ENCODE data around the gene R3HCC1L. TPM values are rescaled to one million over a fixed set of nuclear protein-coding genes. Genes with fewer than 3 reads are reported as not detected.

R3HCC1L gene
- polyA plus RNA-seq, 2 of the 4 experiments (the other 2 are of a cell fraction): 11.0 to 15.2 TPM

DNA sequence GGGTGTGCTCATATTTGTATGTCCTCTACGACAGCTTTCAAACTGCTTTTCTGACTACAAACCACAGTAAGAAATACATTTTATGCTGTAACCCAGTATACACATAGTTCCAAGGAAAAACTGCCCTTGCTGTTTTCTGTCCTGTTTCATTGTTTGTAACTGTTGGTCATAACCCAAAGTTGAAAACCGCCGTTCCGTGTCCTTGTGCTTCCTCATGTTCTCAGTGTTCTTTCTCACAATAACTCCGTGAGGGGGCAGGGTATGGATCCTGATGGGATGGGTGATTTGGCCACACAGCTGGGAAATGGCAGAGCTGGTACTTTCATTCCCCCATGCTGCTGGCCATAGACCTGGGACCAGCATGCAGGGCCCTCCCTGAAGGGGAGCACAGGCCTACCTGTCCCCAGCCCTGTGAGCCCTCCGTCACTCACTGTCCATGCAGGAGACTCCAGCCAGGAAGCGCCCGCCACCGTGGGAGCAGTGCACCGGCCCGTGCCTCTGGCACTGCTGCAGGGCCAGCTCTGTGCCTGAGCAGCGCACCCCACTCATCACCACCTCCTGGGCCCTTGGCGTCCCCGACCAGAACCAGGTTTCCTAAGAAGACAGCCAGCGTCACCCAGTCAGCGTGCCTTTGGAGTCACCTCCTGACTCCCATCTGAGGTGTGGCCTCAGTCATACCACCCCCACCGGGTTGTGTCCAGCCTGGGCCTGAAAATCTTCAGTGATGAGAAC, 120.9 kb downstream of the R3HCC1L start:
- Histone ChIP-seq H3K4me3 (no peak overlapping the region), H3K27ac (no peak overlapping the region), H3K4me2 (no peak overlapping the region), H3K9me3 (no peaks in the 10 kb centered on the region), H3K4me1 (peaks cover 4% of the 10 kb centered on the region; the same call in 2 of the 3 replicates)
- DNase-seq (ENCODE audit: low read depth in 1 of 2, low spot score in 1 of 2) (no peak), ATAC-seq (no peak), FAIRE-seq (no peak)
- ChIA-PET CTCF (interaction anchor here (1.0 to 5.0 kb wide), 3 partner anchors 8 to 55 kb away, joined by 8 to 16 read pairs (median 9); no protein-coding TSS in a partner anchor), POLR2A (no interaction called here)
- no peak for TF ChIP-seq EHF (CRISPR knock-in tag; IDR thresholded peaks at IDR 0.05)
- no peak for TF ChIP-seq EHMT2 (IDR thresholded peaks at IDR 0.05; ENCODE audit: low read depth)
- no peak for TF ChIP-seq CBX8 (IDR thresholded peaks at IDR 0.05)
- TF ChIP-seq BCL3 (IDR thresholded peaks at IDR 0.05): no peak
- TF ChIP-seq, protein P1, sequence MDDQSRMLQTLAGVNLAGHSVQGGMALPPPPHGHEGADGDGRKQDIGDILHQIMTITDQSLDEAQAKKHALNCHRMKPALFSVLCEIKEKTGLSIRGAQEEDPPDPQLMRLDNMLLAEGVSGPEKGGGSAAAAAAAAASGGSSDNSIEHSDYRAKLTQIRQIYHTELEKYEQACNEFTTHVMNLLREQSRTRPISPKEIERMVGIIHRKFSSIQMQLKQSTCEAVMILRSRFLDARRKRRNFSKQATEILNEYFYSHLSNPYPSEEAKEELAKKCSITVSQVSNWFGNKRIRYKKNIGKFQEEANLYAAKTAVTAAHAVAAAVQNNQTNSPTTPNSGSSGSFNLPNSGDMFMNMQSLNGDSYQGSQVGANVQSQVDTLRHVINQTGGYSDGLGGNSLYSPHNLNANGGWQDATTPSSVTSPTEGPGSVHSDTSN (IDR thresholded peaks at IDR 0.05): no peak
- no peak for TF ChIP-seq MYC (IDR thresholded peaks at IDR 0.05; ENCODE audit: borderline replicate concordance, low read length)
- TF ChIP-seq, protein P2, sequence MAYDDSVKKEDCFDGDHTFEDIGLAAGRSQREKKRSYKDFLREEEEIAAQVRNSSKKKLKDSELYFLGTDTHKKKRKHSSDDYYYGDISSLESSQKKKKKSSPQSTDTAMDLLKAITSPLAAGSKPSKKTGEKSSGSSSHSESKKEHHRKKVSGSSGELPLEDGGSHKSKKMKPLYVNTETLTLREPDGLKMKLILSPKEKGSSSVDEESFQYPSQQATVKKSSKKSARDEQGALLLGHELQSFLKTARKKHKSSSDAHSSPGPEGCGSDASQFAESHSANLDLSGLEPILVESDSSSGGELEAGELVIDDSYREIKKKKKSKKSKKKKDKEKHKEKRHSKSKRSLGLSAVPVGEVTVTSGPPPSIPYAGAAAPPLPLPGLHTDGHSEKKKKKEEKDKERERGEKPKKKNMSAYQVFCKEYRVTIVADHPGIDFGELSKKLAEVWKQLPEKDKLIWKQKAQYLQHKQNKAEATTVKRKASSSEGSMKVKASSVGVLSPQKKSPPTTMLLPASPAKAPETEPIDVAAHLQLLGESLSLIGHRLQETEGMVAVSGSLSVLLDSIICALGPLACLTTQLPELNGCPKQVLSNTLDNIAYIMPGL (CRISPR knock-in tag; IDR thresholded peaks at IDR 0.05; ENCODE audit: borderline replicate concordance): no peak
- no peak for TF ChIP-seq HEYL (CRISPR knock-in tag; IDR thresholded peaks at IDR 0.05)
- no peak for TF ChIP-seq KDM1A (IDR thresholded peaks at IDR 0.05; ENCODE audit: low read depth)
- 98% methylated on average over 5 of the region's 17 CpGs for WGBS (ENCODE audit: missing lambda C conversion rate)

- WGBS (ENCODE audit: missing lambda C conversion rate): 86% methylated on average over 9 of the region's 11 CpGs
- Histone ChIP-seq H3K4me3 (no peak overlapping the region), H3K9me3 (no peaks in the 10 kb centered on the region), H3K4me2 (no peak overlapping the region), H3K4me1 (peaks cover 6% of the 10 kb centered on the region; the same call in 2 of the 3 replicates), H3K27ac (no peak overlapping the region)
- FAIRE-seq (no peak), DNase-seq (ENCODE audit: low read depth in 1 of 2, low spot score in 1 of 2) (no peak), ATAC-seq (no peak)
- ChIA-PET POLR2A (no interaction called here), CTCF (interaction anchor here (1.2 to 2.9 kb wide), 2 partner anchors 10 to 53 kb away, joined by 3 to 10 read pairs; no protein-coding TSS in a partner anchor)
- TF ChIP-seq HES2 (IDR thresholded peaks at IDR 0.05): no peak
- TF ChIP-seq EHF (CRISPR knock-in tag; IDR thresholded peaks at IDR 0.05): no peak
- no peak for TF ChIP-seq NFE2L2 (conservative IDR thresholded peaks at IDR 0.05; ENCODE audit: low read length)
- TF ChIP-seq FOXS1 (CRISPR knock-in tag; IDR thresholded peaks at IDR 0.05): no peak
- TF ChIP-seq HOXB5 (CRISPR knock-in tag; IDR thresholded peaks at IDR 0.05): no peak
- TF ChIP-seq, protein P3, sequence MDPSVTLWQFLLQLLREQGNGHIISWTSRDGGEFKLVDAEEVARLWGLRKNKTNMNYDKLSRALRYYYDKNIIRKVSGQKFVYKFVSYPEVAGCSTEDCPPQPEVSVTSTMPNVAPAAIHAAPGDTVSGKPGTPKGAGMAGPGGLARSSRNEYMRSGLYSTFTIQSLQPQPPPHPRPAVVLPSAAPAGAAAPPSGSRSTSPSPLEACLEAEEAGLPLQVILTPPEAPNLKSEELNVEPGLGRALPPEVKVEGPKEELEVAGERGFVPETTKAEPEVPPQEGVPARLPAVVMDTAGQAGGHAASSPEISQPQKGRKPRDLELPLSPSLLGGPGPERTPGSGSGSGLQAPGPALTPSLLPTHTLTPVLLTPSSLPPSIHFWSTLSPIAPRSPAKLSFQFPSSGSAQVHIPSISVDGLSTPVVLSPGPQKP (IDR thresholded peaks at IDR 0.05; ENCODE audit: low read depth, low read length): no peak
- TF ChIP-seq RARB (CRISPR knock-in tag; IDR thresholded peaks at IDR 0.05): no peak
- no peak for TF ChIP-seq SREBF2 (IDR thresholded peaks at IDR 0.05)
- no peak for TF ChIP-seq POLR2A (IDR thresholded peaks at IDR 0.05; ENCODE audit: low read length)
- no peak for TF ChIP-seq HOXB13 (CRISPR knock-in tag; IDR thresholded peaks at IDR 0.05; ENCODE audit: low read depth)
- no peak for TF ChIP-seq PHF8 (IDR thresholded peaks at IDR 0.05; ENCODE audit: borderline replicate concordance, low read depth)
Observed at GRCh38 chr10:98256692-98257091, 122.2 kb downstream of the R3HCC1L start.
